Stomach (tissue), 4 donors: Measurements from ENCODE around the gene RYR1.

Experiments
- POLR2AphosphoS5 ChIP-seq, 3 donors: sonication (generic); formaldehyde crosslinking; IDR thresholded peaks; one replicate each; pipeline ENCODE4 v1.6.1; 2016; ENCODE audit warnings: antibody characterized with exemption in 3 of 3
- TF ChIP-seq, protein P1 (sequence below), 7 experiments: fragments of 450-650 bp in 4 of 7; fragments of 200-600 bp in 3 of 7; sonication (generic) in 3 of 7; IDR thresholded peaks; one replicate each; pipeline ENCODE4 v1.5.1; 2016 to 2019; ENCODE audit warnings: antibody characterized with exemption in 7 of 7, control low read depth in 2 of 7, mild to moderate bottlenecking in 1 of 7

DNA sequence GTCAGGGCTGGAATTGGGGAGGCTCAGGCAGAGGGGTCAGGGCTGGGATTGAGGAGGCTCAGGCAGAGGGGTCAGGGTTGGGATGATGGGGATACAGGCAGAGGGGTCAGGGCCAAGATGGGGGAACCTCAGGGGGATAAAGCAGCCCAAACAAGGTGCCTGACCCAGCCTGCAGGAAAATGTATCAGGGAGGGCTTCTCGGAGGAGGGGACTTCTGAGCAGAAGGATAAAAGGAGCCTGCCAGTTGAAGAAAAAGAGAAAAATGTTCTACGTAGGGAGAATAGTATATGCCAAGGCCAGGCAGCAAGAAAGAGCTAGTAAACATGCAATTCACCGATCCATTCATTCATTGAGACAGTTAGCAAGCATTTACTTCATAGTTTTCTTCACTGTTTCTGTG lies 99.4 kb downstream of the RYR1 start:
- TF ChIP-seq POLR2AphosphoS5 (IDR thresholded peaks at IDR 0.05), result no peak
- TF ChIP-seq, protein P1, sequence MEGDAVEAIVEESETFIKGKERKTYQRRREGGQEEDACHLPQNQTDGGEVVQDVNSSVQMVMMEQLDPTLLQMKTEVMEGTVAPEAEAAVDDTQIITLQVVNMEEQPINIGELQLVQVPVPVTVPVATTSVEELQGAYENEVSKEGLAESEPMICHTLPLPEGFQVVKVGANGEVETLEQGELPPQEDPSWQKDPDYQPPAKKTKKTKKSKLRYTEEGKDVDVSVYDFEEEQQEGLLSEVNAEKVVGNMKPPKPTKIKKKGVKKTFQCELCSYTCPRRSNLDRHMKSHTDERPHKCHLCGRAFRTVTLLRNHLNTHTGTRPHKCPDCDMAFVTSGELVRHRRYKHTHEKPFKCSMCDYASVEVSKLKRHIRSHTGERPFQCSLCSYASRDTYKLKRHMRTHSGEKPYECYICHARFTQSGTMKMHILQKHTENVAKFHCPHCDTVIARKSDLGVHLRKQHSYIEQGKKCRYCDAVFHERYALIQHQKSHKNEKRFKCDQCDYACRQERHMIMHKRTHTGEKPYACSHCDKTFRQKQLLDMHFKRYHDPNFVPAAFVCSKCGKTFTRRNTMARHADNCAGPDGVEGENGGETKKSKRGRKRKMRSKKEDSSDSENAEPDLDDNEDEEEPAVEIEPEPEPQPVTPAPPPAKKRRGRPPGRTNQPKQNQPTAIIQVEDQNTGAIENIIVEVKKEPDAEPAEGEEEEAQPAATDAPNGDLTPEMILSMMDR (IDR thresholded peaks at IDR 0.05), result no peak
